Ovary (tissue), 9 donors: ENCODE results near the gene TRMT10B. TPM values are rescaled to one million over a fixed set of nuclear protein-coding genes. Genes with fewer than 3 reads are reported as not detected.

Source experiments
- DNase-seq, 5 donors: peaks; one replicate each; pipeline ENCODE4 v3.0.0-alpha.2; 2019 to 2020
- H3K27ac ChIP-seq, 2 donors: fragments of 200-600 bp; one replicate each; pipeline versions ENCODE4 v1.5.1 to v1.8.0; 2019 to 2022
- H3K27me3 ChIP-seq: fragments of 200-600 bp; one replicate; pipeline ENCODE4 v1.8.0; 2022
- H3K36me3 ChIP-seq: fragments of 200-600 bp; sonication (generic); one replicate; pipeline ENCODE4 v1.5.1; 2019
- H3K4me1 ChIP-seq: one replicate; pipeline ENCODE4 v1.8.1; 2013; ENCODE audit warnings: mild to moderate bottlenecking, moderate library complexity; ENCODE audit not compliant: insufficient read depth
- H3K4me3 ChIP-seq: fragments of 200-600 bp; sonication (generic); one replicate; pipeline ENCODE4 v1.5.1; 2017
- H3K9me3 ChIP-seq, 2 donors: fragments of 200-600 bp in 1 of 2; sonication (generic) in 1 of 2; one replicate each; pipeline versions ENCODE4 v1.5.1 to v1.8.1; 2013 to 2019; ENCODE audit warnings: mild to moderate bottlenecking in 1 of 2, moderate library complexity in 1 of 2
- EP300 ChIP-seq: sonication (generic); formaldehyde crosslinking; IDR thresholded peaks from one replicate; pipeline ENCODE4 v1.6.1; 2017; ENCODE audit warnings: antibody characterized with exemption
- POLR2A ChIP-seq: fragments of 450-650 bp; IDR thresholded peaks from one replicate; pipeline ENCODE4 v1.6.1; 2017; ENCODE audit warnings: antibody characterized with exemption, mild to moderate bottlenecking, moderate library complexity
- WGBS, 3 donors: extraction: QIAGEN DNeasy Blood & Tissue Kit in 1 of 3; methylation state at CpG; one replicate each; pipeline versions ENCODE4 v1.1.5 to v1.1.7; 2013 to 2017; 5-methylcytosine and 5-hydroxymethylcytosine counted together
- intact Hi-C, 4 donors: fragments of 100-400 bp; cut with DNase I; formaldehyde crosslinking; loops; one replicate each; pipeline versions ENCODE4 v1.11.0 to v1.15.1; 2022 to 2023
- polyA plus RNA-seq, 2 donors: library from polyadenylated mRNA; stranded (reverse); fragments of 200-250 nt in 1 of 2; fragments of 350-450 nt in 1 of 2; fragmentation: Illumina TruSeq in 1 of 2; extraction: RNeasy Lipid Tissue Mini Kit (QIAGEN cat#74804) in 1 of 2; gene quantifications; one replicate each; pipeline ENCODE4 v1.2.3, GENCODE V29; 2013 to 2014
- total RNA-seq, 7 donors: library from RNA; depleted of rRNA in 2 of 7; stranded (reverse); fragments of >200 nt in 2 of 7; fragmentation: NEBNext Ultra II Directional in 3 of 7; extraction: Animal tissue kit (Norgen Biotek cat#: 25700) in 3 of 7; gene quantifications; one replicate each; pipeline versions ENCODE4 v1.1.0 to v1.2.4, GENCODE V29; 2016 to 2023
- TF ChIP-seq, protein P1 (sequence below), 3 donors: fragments of 450-650 bp in 2 of 3; fragments of 200-600 bp in 1 of 3; IDR thresholded peaks; one replicate each; pipeline versions ENCODE4 v1.5.1 to v1.8.0; 2016 to 2022; ENCODE audit warnings: antibody characterized with exemption in 3 of 3, mild to moderate bottlenecking in 1 of 3
- donor health status: DM: no; HTN: no; CAD: no; lungs with moderate emphysema.
- donor health status: DM: no; HTN: no; CAD: no.
- donor health status: Bipolar disorder and iron deficiency.
- donor health status: DM: yes; HTN: yes; CAD: no.
- donor health status: DM: no; HTN: no; CAD: no.
- donor health status: DM: yes; HTN: yes; CAD: no.

Gene TRMT10B
- total and polyA plus RNA-seq, 9 donors, result 6.7 to 13.6 (median 9.9) TPM

DNA sequence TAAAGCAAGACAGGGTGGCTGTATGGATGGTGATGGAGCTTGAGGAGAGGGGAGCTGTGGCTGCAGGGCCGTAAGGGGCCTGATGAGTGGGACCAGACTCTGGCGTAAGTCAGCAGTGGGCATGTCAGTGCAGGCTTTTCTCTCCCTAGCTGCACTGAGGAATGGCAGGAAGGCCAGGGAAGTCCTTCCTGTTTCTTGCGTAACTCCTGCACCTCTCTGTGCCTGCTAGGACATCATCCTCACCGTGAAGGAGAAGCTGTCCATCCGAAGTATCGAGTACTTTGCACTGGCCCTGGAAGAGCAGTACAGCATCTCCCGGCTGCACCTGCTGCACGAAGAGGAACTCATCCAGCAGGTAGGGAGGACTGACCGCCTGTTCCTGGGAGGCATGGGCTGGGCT lies 24.1 kb upstream of the TRMT10B start:
- no peak for DNase-seq
- TF ChIP-seq EP300, result no peak
- TF ChIP-seq POLR2A, result no peak
- TF ChIP-seq, protein P1, sequence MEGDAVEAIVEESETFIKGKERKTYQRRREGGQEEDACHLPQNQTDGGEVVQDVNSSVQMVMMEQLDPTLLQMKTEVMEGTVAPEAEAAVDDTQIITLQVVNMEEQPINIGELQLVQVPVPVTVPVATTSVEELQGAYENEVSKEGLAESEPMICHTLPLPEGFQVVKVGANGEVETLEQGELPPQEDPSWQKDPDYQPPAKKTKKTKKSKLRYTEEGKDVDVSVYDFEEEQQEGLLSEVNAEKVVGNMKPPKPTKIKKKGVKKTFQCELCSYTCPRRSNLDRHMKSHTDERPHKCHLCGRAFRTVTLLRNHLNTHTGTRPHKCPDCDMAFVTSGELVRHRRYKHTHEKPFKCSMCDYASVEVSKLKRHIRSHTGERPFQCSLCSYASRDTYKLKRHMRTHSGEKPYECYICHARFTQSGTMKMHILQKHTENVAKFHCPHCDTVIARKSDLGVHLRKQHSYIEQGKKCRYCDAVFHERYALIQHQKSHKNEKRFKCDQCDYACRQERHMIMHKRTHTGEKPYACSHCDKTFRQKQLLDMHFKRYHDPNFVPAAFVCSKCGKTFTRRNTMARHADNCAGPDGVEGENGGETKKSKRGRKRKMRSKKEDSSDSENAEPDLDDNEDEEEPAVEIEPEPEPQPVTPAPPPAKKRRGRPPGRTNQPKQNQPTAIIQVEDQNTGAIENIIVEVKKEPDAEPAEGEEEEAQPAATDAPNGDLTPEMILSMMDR (IDR thresholded peaks at IDR 0.05), result no peak
- intact Hi-C loops, result no loop called here
- no peak overlapping the region for H3K4me3 ChIP-seq
- no peaks in the 10 kb centered on the region for H3K27me3 ChIP-seq
- no peaks in the 10 kb centered on the region for H3K9me3 ChIP-seq
- WGBS, 3 donors, result 84 to 87% (median 84%) methylated on average over 9 of the region's 9 CpGs
- H3K4me1 ChIP-seq, result no peaks in the 10 kb centered on the region
- no peaks in the 10 kb centered on the region for H3K36me3 ChIP-seq
- no peak overlapping the region for H3K27ac ChIP-seq

DNA sequence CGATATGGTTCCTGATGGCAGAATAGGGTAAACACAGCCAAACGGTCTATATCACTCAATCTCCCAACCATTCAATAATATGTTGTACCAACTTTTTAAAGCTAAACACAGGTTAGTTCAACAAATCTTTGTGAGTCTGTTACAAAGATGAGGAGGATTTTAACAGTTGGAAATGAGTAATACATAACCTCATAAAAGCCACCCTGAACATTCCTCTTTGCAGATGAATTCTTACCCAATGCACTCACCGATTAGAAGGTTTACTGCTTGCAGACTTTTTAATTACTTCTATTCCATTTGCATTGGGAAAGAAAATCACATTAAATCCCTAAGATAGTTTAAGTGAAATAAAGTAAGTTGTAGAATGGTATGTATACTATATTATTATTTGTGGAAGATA lies 23.3 kb upstream of the TRMT10B start:
- intact Hi-C loops, result no loop called here
- Histone ChIP-seq H3K4me3 (no peak overlapping the region), H3K27ac (no peak overlapping the region), H3K4me1 (no peaks in the 10 kb centered on the region), H3K27me3 (no peaks in the 10 kb centered on the region), H3K36me3 (no peaks in the 10 kb centered on the region), H3K9me3 (no peaks in the 10 kb centered on the region)
- 60 to 64% (median 62%) methylated on average over 3 of the region's 3 CpGs for WGBS, 3 donors
- DNase-seq, result no peak
- no peak for TF ChIP-seq EP300
- TF ChIP-seq, protein P1 (IDR thresholded peaks at IDR 0.05), result no peak
- no peak for TF ChIP-seq POLR2A

DNA sequence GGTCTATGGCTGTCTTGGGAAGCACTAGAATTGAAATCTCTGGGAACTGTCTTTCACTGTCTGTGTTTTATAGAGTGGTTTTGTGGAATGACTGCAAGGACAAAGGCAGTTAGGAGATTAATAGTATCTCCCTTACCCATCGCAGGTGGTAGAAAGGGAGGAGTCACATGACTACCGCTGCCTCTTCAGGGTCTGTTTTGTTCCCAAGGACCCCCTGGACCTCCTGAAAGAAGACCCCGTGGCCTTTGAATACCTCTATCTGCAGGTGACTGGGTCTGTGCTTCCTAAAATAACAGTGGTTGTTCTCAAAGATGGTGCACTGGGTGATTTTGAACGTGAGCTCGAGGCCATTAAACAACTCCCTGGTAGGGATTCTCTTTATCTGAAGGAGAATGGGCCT lies 22.8 kb upstream of the TRMT10B start:
- no peak for DNase-seq
- TF ChIP-seq, protein P1 (IDR thresholded peaks at IDR 0.05), result no peak
- TF ChIP-seq POLR2A (no peak), EP300 (no peak)
- Histone ChIP-seq H3K4me3 (no peak overlapping the region), H3K9me3 (no peaks in the 10 kb centered on the region), H3K4me1 (no peaks in the 10 kb centered on the region), H3K27ac (no peak overlapping the region), H3K36me3 (no peaks in the 10 kb centered on the region), H3K27me3 (no peaks in the 10 kb centered on the region)
- 46 to 53% (median 52%) methylated on average over 5 of the region's 5 CpGs for WGBS, 3 donors
- intact Hi-C loops, result no loop called here

DNA sequence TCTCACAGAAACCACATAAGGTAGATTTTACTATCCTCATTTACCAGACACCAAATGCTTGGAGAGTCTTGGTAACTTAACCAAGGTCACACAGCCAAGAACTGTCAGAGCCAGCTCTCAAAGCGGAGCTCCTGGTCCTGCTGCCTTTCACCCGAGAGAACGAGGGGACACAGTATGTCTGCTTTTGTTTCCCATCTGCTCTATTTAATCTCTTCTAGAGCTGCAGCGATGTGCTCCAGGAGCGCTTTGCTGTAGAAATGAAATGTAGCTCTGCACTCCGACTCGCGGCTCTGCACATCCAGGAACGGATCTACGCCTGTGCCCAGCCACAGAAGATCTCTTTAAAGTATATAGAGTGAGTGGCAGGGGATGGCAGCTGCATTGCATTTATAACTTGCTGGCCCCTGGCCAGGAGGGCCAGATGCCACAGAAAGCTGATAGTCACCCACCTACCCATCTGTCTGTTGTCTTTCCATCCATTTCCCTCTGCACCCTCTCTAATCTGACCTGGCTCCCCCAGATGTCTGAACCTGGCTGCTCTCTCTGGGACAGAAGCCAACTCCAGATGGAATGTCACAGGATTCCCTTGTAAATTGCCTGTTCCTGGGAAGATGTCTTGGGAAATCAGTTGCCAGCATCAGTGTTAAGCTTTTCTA lies 21.4 kb upstream of the TRMT10B start:
- H3K27me3 ChIP-seq, result no peaks in the 10 kb centered on the region
- no peak overlapping the region for H3K4me3 ChIP-seq
- no peak for DNase-seq
- H3K9me3 ChIP-seq, result no peaks in the 10 kb centered on the region
- H3K27ac ChIP-seq, result no peak overlapping the region
- WGBS, 3 donors, result 21 to 41% (median 23%) methylated on average over 10 of the region's 10 CpGs
- no peak for TF ChIP-seq EP300
- TF ChIP-seq POLR2A, result no peak
- TF ChIP-seq, protein P1 (IDR thresholded peaks at IDR 0.05), result no peak
- H3K36me3 ChIP-seq, result no peaks in the 10 kb centered on the region
- intact Hi-C loops, result no loop called here
- H3K4me1 ChIP-seq, result no peaks in the 10 kb centered on the region
